Measurements from ENCODE around the gene SPOUT1. TPM values are rescaled to one million over a fixed set of nuclear protein-coding genes. Genes with fewer than 3 reads are reported as not detected.

The SPOUT1 gene
- total RNA-seq, 2 experiments from 2014 or later: 77.3 to 81.2 TPM

DNA sequence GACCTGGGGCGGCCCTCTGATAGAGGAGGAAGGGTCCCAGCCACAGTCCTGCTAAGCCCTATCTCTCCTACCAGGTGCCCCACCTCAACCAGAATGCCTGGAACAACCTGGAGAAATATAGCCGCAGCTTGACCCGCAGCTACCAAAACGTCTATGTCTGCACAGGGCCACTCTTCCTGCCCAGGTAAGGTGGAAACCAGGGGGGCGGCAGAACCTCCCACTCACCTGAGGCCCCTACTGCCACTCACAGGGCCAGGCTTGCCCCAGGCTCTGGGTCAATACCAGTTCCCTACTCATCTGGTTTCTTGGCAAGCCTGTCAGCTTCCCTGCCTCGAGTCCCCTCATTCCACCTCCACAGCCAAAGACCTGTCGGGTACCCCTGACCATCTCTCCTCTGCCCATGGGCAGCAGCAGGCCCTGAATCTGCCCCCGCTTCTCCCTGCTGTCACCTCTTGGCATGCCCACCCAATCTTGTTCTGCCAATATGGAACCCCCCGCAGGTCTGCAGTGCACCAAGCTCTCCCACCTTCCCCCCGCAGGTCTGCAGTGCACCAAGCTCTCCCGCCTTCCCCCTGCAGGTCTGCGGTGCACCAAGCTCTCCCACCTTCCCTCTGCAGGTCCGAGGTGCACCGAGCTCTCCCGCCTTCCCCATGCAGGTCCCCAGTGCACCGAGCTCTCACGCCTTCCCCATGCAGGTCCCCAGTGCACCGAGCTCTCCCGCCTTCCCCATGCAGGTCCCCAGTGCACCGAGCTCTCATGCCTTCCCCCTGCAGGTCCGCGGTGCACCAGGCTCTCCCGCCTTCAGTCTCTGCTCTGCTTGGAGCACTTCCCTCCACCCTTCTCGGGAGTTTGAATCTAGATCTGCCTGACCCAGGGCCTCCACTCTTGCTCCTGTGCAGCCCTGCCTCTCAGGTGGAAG, 8.7 kb downstream of the SPOUT1 start:
- CTCF ChIA-PET: interaction anchor here (0.8 to 3.5 kb wide), 4 partner anchors 9 to 458 kb away, joined by 3 to 36 read pairs (median 3); partner anchors contain the start of gene SPOUT1

DNA sequence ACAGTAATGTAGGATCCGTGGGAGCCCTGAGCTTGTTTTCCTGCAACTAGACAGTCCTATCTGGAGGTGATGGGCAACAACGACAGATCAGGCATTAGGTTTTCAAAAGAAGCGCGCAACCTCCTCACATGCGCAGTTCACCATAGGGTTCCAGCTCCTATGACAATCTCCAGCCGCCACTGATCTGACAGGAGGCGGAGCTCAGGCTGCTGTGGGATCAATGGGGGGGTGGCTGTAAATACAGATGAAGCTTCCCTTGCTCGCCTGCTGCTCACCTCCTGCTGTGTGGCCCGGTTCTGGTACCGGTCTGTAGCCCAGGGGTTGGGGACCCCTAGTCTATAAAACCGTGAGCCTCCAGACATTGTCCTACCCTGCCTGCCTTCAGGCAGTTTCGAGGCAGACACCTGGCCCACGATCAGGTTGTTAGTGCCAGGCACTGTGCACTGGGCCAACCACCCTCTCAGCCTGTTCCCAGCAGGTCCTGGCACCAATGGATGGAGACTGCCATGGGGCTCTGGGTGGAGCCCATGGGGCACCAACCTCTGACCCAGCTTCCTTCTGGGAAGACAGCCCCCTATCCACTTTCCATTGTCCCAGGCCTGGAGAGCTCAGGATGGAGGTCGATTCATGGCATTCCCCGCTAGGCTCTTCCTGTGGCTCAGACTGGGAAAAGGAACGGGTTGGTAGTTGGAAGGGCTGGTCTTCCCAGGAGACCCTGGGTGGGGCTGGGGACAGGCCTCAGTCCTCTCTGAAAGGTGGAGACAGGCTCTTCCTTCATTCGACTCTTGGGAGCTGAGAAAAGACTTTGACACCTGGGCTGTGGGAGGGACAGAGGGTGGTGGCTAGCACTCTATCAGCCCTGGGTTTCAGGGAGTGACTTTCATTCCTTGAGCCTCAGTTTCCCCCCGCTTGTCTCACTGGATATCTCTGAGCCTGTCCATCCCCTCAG, 9.6 kb downstream of the SPOUT1 start:
- peaks cover 26% of the 10 kb centered on the region for H3K36me3 Mint-ChIP-seq (ENCODE audit: low read depth)
- H3K4me1 Mint-ChIP-seq (ENCODE audit: low read depth): peaks cover 21% of the 10 kb centered on the region
- no peaks in the 10 kb centered on the region for H3K27me3 Mint-ChIP-seq (ENCODE audit: low read depth)
- ChIA-PET POLR2A (interaction anchor here (1.4 to 1.7 kb wide), 3 partner anchors 8 to 136 kb away, joined by 4 to 7 read pairs (median 5); partner anchors contain the start of gene SPOUT1), CTCF (interaction anchor here (0.6 to 3.5 kb wide), 8 partner anchors 8 to 458 kb away, joined by 3 to 36 read pairs (median 4); partner anchors contain the start of gene SPOUT1)
- no peak for DNase-seq
- H3K4me3 Mint-ChIP-seq: peak overlapping the region; percentile 78
- peaks cover 5% of the 10 kb centered on the region for H3K9me3 Mint-ChIP-seq (ENCODE audit: insufficient read depth)
- no peak overlapping the region for H3K27ac Mint-ChIP-seq
- ATAC-seq: no peak

More for the DNA sequence above, 8.7 kb downstream of the SPOUT1 start:
- Mint-ChIP-seq H3K27me3 (ENCODE audit: low read depth) (no peaks in the 10 kb centered on the region), H3K36me3 (ENCODE audit: low read depth) (peaks cover 32% of the 10 kb centered on the region), H3K27ac (no peak overlapping the region), H3K4me3 (no peak overlapping the region), H3K4me1 (ENCODE audit: low read depth) (peaks cover 21% of the 10 kb centered on the region), H3K9me3 (ENCODE audit: insufficient read depth) (peaks cover 5% of the 10 kb centered on the region)
- DNase-seq (no peak), ATAC-seq (no peak)
- POLR2A ChIA-PET: interaction anchor here (1.4 to 1.7 kb wide), 2 partner anchors 9 kb away, joined by 5 to 7 read pairs; partner anchors contain the start of gene SPOUT1

DNA sequence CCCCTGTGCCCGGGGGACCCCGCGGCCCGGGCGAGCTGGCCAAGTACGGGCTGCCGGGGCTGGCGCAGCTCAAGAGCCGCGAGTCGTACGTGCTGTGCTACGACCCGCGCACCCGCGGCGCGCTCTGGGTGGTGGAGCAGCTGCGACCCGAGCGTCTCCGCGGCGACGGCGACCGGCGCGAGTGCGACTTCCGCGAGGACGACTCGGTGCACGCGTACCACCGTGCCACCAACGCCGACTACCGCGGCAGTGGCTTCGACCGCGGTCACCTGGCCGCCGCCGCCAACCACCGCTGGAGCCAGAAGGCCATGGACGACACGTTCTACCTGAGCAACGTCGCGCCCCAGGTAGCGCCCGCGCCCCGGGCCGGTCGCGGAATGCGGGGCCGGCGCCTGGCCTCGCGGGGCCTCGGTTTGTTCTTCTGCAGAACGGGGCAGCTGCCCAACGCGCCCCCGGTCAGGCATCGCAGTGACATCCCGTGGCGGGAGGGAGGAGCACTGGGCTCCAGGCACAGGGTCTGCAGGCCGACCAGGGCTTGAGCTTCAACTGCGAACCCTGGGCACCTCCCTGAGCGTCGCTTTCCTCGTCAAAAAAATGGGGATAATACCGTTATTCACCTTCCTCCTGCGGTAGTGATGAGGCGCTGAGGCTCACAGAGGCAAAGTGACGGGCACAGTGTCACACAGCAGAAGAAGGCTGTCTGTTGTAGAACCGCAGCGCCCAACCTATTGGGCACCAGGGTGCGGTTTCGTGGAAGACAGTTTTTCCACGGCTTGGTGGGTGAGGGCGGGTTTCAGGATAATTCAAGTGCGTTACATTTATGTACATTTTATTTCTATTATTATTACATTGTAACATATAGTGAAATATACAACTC, 10.5 kb downstream of the SPOUT1 start:
- ATAC-seq (peak; percentile 51), DNase-seq (peak; percentile 54)
- Mint-ChIP-seq H3K27me3 (ENCODE audit: low read depth) (no peaks in the 10 kb centered on the region), H3K9me3 (ENCODE audit: insufficient read depth) (peaks cover 5% of the 10 kb centered on the region), H3K4me1 (ENCODE audit: low read depth) (peaks cover 21% of the 10 kb centered on the region), H3K36me3 (ENCODE audit: low read depth) (peaks cover 19% of the 10 kb centered on the region), H3K27ac (peak overlapping the region; percentile 76), H3K4me3 (peak overlapping the region; percentile 78)
- CTCF ChIA-PET: interaction anchor here (0.6 to 3.5 kb wide), 34 partner anchors 8 to 534 kb away, joined by 3 to 36 read pairs (median 5); partner anchors contain the start of genes MIGA2, PKN3, SH3GLB2 and SPOUT1
- POLR2A ChIA-PET: interaction anchor here (0.7 to 1.8 kb wide), 8 partner anchors 10 to 363 kb away, joined by 3 to 15 read pairs (median 6); partner anchors contain the start of genes ODF2 and SPOUT1

DNA sequence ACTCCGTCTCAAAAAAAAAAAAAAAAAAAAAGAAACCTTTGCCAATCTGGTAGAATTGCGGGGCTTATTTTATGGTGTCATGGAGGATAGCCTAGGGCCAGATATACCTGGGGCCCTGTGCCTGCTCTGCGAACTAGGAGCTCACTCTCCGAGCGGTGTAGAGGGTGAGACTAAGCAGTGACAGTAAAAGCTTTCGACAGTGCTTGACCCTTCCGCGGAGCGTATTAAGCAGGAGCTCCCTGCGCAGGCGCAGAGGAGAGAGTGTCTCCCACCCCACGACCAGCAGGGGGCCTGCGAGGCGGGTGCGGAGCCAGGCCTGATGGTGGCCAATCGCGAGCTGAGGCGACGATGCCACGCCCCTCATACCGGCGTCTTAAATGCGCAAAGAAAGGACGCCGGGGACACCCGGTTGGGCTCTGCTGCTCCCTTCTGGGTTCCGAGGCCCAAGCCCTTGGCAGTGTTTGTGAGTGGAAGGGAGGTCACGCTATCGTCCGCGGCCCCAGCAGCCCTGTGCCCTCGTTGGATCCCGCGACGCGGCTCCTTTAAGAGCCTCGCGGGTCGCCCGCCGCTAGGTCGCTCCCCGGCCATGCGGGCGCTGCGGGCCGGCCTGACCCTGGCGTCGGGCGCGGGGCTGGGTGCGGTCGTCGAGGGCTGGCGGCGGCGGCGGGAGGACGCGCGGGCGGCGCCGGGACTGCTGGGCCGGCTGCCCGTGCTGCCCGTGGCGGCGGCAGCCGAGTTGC, 11.3 kb downstream of the SPOUT1 start, which contains the start of gene ENDOG:
Gene ENDOG, plus strand, starts transcription at position 402 of the 740 bp plus-strand sequence. Its CDS starts 185 bp downstream, at position 587.
- H3K4me1 Mint-ChIP-seq (ENCODE audit: low read depth): peaks cover 21% of the 10 kb centered on the region
- peaks cover 5% of the 10 kb centered on the region for H3K9me3 Mint-ChIP-seq (ENCODE audit: insufficient read depth)
- DNase-seq (peak; percentile 98), ATAC-seq (peak; percentile 94)
- H3K36me3 Mint-ChIP-seq (ENCODE audit: low read depth): peaks cover 19% of the 10 kb centered on the region
- peak within 1 kb of the TSS; percentile 94 for H3K27ac Mint-ChIP-seq
- CTCF ChIA-PET: interaction anchor here (0.6 to 3.5 kb wide), 41 partner anchors 9 to 533 kb away, joined by 3 to 36 read pairs (median 5); partner anchors contain the start of genes MIGA2, PKN3, SH3GLB2 and SPOUT1
- no peaks in the 10 kb centered on the region for H3K27me3 Mint-ChIP-seq (ENCODE audit: low read depth)
- H3K4me3 Mint-ChIP-seq: peak within 1 kb of the TSS; percentile 83
- POLR2A ChIA-PET: interaction anchor here (0.7 to 1.8 kb wide), 10 partner anchors 9 to 363 kb away, joined by 3 to 15 read pairs (median 4); partner anchors contain the start of genes ODF2, SPOUT1 and ZDHHC12

DNA sequence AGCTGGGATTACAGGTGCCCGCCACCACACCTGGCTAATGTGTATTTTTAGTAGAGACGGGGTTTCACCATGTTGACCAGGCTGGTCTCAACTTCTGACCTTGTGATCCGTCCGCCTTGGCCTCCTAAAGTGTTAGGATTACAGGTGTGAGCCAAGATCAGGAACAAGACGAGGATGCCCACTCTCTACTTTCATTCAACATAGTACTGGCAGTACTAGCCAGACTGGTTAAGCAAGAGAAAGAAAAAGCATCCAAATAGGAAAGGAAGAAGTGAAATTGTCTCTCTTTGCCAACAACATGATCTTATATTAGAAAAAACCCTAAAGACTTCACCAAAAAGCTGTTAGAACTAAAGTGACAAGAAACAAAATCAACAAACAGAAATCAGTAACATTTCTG, 18.7 kb downstream of the SPOUT1 start:
- H3K4me3 Mint-ChIP-seq: no peak overlapping the region
- no peaks in the 10 kb centered on the region for H3K9me3 Mint-ChIP-seq (ENCODE audit: insufficient read depth)
- H3K27me3 Mint-ChIP-seq (ENCODE audit: low read depth): no peaks in the 10 kb centered on the region
- H3K36me3 Mint-ChIP-seq (ENCODE audit: low read depth): peaks cover 12% of the 10 kb centered on the region
- ATAC-seq (no peak), DNase-seq (no peak)
- CTCF ChIA-PET: no interaction called here
- no peaks in the 10 kb centered on the region for H3K4me1 Mint-ChIP-seq (ENCODE audit: low read depth)
- no peak overlapping the region for H3K27ac Mint-ChIP-seq
- POLR2A ChIA-PET: no interaction called here

DNA sequence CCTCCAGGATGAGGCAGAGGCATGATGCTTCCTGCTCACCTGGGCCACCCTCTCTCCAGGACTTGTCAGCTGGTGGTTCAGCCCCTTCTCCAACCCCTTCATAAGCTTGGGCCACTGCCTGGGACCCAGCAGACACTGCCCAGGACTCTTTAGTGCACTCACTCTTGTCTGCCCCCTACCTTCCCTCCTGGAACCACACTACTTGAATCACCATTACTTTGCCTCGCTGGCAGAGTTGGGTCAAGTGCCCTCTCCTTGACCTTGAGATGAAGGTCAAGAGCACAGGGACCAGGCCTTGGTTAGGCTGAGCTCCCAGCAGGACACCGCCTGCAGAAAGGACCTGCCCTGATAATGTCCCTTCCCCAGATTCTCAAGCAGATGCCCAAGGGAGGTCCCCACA, 19.8 kb downstream of the SPOUT1 start:
- Mint-ChIP-seq H3K36me3 (ENCODE audit: low read depth) (peaks cover 19% of the 10 kb centered on the region), H3K27ac (no peak overlapping the region), H3K4me1 (ENCODE audit: low read depth) (no peaks in the 10 kb centered on the region), H3K27me3 (ENCODE audit: low read depth) (no peaks in the 10 kb centered on the region), H3K4me3 (no peak overlapping the region), H3K9me3 (ENCODE audit: insufficient read depth) (no peaks in the 10 kb centered on the region)
- ChIA-PET POLR2A (no interaction called here), CTCF (interaction anchor here (1.8 kb wide), 1 partner anchor 9 kb away, joined by 5 read pairs; the partner anchor contains the start of gene ENDOG)
- ATAC-seq: no peak
- no peak for DNase-seq

DNA sequence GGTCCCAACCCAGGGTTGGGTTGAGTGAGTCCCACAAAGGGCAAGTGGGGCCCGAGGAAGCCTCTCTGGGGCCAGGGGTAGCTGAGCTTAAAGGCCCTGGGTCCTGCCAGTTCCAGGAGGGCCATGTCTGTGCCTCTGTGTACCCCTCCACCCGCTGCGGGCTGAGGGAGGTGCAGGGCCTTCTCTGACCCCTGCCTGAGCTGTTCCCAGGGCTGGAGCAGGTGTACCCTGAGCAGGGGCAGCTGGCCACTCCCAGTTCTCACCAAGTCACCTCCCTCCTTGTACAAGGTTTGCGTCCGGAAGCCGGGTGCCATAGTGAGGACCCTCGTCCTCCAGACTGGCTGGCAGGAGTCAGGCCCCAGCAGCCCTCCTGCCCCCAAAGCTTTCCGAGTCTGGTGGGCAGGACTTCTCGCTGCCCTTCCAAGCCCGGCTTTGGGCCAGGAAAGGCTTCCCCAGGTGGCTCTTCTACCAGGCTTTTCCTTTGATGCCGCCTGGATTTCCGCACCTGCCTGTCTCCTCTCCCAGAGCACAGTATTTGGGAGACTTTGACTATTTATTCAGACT, 20.5 kb downstream of the SPOUT1 start:
- ATAC-seq (no peak), DNase-seq (no peak)
- H3K4me3 Mint-ChIP-seq: no peak overlapping the region
- peaks cover 20% of the 10 kb centered on the region for H3K36me3 Mint-ChIP-seq (ENCODE audit: low read depth)
- H3K4me1 Mint-ChIP-seq (ENCODE audit: low read depth): no peaks in the 10 kb centered on the region
- CTCF ChIA-PET: interaction anchor here (1.8 kb wide), 1 partner anchor 9 kb away, joined by 5 read pairs; the partner anchor contains the start of gene ENDOG
- no peak overlapping the region for H3K27ac Mint-ChIP-seq
- POLR2A ChIA-PET: no interaction called here
- no peaks in the 10 kb centered on the region for H3K27me3 Mint-ChIP-seq (ENCODE audit: low read depth)
- no peaks in the 10 kb centered on the region for H3K9me3 Mint-ChIP-seq (ENCODE audit: insufficient read depth)

DNA sequence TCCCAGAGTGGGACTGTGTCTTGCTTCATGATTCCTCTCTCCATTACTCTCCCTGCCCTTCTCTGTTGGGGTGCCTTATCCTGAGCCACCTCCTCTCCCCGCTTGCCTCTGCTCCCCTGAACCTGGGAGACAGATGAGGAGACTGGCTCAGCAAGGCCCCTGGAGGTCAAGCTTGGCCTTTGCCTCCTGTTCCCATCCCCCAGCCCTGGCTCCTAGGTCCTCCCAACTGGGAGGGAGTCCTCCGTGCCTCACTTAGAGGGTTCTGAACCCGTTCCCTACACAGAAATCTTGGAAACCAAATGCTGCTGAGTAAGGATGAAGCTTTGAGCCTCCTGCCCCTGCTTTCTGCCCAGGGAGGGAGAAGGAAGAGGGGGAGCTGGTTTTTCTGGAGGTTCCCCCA, 21.1 kb downstream of the SPOUT1 start:
- no peak overlapping the region for H3K4me3 Mint-ChIP-seq
- ChIA-PET CTCF (interaction anchor here (1.8 kb wide), 1 partner anchor 10 kb away, joined by 5 read pairs; the partner anchor contains the start of gene ENDOG), POLR2A (no interaction called here)
- peak overlapping the region; percentile 10 for H3K27ac Mint-ChIP-seq
- no peaks in the 10 kb centered on the region for H3K27me3 Mint-ChIP-seq (ENCODE audit: low read depth)
- H3K9me3 Mint-ChIP-seq (ENCODE audit: insufficient read depth): no peaks in the 10 kb centered on the region
- ATAC-seq: no peak
- no peak for DNase-seq
- peaks cover 26% of the 10 kb centered on the region for H3K36me3 Mint-ChIP-seq (ENCODE audit: low read depth)
- no peaks in the 10 kb centered on the region for H3K4me1 Mint-ChIP-seq (ENCODE audit: low read depth)

DNA sequence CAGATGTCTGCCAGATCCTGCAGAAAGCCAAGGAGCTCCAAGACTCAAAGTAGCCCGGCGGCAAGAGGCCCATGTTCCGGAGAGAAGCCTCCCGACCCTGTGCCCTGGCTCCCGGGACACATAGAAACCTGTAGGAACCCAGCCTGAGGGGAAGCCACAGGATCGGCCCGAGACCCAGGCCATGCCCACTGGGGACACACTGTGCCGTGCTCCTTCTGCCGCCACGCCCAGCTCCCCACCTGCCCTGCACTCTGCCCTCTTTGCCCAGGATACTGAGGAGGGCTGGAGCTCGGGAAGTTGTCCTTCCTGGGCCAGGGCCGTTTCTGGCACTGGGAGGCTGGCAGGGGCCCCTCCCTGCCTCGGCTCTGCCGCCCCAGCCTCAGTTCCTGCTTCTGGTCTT, 21.8 kb downstream of the SPOUT1 start:
- DNase-seq (no peak), ATAC-seq (no peak)
- Mint-ChIP-seq H3K9me3 (ENCODE audit: insufficient read depth) (no peaks in the 10 kb centered on the region), H3K4me3 (no peak overlapping the region), H3K27me3 (ENCODE audit: low read depth) (no peaks in the 10 kb centered on the region), H3K4me1 (ENCODE audit: low read depth) (no peaks in the 10 kb centered on the region), H3K27ac (no peak overlapping the region), H3K36me3 (ENCODE audit: low read depth) (peaks cover 29% of the 10 kb centered on the region)
- ChIA-PET CTCF (interaction anchor here (0.6 to 1.8 kb wide), 3 partner anchors 10 to 213 kb away, joined by 3 to 5 read pairs (median 4); partner anchors contain the start of gene ENDOG), POLR2A (no interaction called here)
